H1 (cell line): ENCODE data around the gene ADAM19.

ENCODE experiments used
- ATF3 ChIP-seq: IDR thresholded peaks from 2 replicates; pipeline ENCODE4 v1.6.1; 2011; ENCODE audit warnings: low read depth, mild to moderate bottlenecking, low read length; ENCODE audit not compliant: insufficient read depth
- CEBPB ChIP-seq: IDR thresholded peaks from 2 replicates; pipeline ENCODE4 v1.6.1; 2012; ENCODE audit warnings: low read depth, low read length
- CHD7 ChIP-seq: fragments of 300-600 bp; sonication (generic); IDR thresholded peaks from 2 replicates; pipeline ENCODE4 v1.7.1; 2012; ENCODE audit warnings: low read length, moderate library complexity, mild to moderate bottlenecking, inconsistent platforms; ENCODE audit not compliant: insufficient replicate concordance
- CTCF ChIP-seq, 3 experiments: IDR thresholded peaks; 1 replicate in 2 of 3; 2 replicates in 1 of 3; pipeline versions ENCODE4 v1.5.1 to v1.6.1; 2011; ENCODE audit warnings: low read length in 3 of 3, mild to moderate bottlenecking in 3 of 3, inconsistent platforms in 2 of 3, low read depth in 1 of 3, moderate library complexity in 1 of 3; ENCODE audit not compliant: insufficient read depth in 1 of 3; ENCODE audit errors: control extremely low read depth in 1 of 3
- EP300 ChIP-seq, 2 experiments: IDR thresholded peaks; 1 replicate in 1 of 2; 2 replicates in 1 of 2; pipeline ENCODE4 v1.6.1; 2011 to 2012; ENCODE audit warnings: low read depth in 2 of 2, low read length in 2 of 2, mild to moderate bottlenecking in 2 of 2, borderline replicate concordance in 1 of 2, inconsistent platforms in 1 of 2, moderate library complexity in 1 of 2
- PHF8 ChIP-seq: fragments of 200-600 bp; sonication (generic); conservative IDR thresholded peaks from 2 replicates; pipeline ENCODE4 v1.7.1; 2012; ENCODE audit warnings: low read depth, mild to moderate bottlenecking, inconsistent platforms, low read length, moderate library complexity
- RFX5 ChIP-seq: IDR thresholded peaks from 2 replicates; pipeline ENCODE4 v1.6.1; 2011; ENCODE audit warnings: low read depth, low read length, improper control_type of control experiment, borderline replicate concordance
- SP1 ChIP-seq: IDR thresholded peaks from 2 replicates; pipeline ENCODE4 v1.6.1; 2011; ENCODE audit warnings: low read depth, low read length

- no peak for TF ChIP-seq CHD7
- no peak for TF ChIP-seq ATF3
- TF ChIP-seq RFX5, result no peak
- no peak for TF ChIP-seq CTCF (IDR thresholded peaks at IDR 0.05; ENCODE audit: control extremely low read depth in 1 of 3, insufficient read depth in 1 of 3, low read depth in 1 of 3, low read length in 3 of 3)
- TF ChIP-seq SP1, result no peak
- TF ChIP-seq PHF8, result no peak
- TF ChIP-seq EP300 (IDR thresholded peaks at IDR 0.05; ENCODE audit: borderline replicate concordance in 1 of 2, low read depth in 2 of 2, low read length in 2 of 2), result no peak
- TF ChIP-seq CEBPB, result no peak
These were observed 24.9 kb downstream of the ADAM19 start for GRCh38 chr5:157550663-157551062.
